H9 (cell line): ENCODE data around the gene LRRC74B. TPM values are rescaled to one million over a fixed set of nuclear protein-coding genes. Genes with fewer than 3 reads are reported as not detected.

ENCODE experiments used
- DNase-seq: peaks from one replicate; pipeline ENCODE4 v3.0.0-alpha.2; 2017
- H2AFZ ChIP-seq: one replicate; pipeline ENCODE4 v1.6.1; 2013; ENCODE audit warnings: mild to moderate bottlenecking, low read length, control low read depth, moderate library complexity
- H2AK5ac ChIP-seq: 2 replicates; pipeline ENCODE4 v1.6.1; 2013; ENCODE audit warnings: low read length, control low read depth, mixed read lengths; ENCODE audit not compliant: insufficient read length
- H2BK120ac ChIP-seq: one replicate; pipeline ENCODE4 v1.6.1; 2013; ENCODE audit warnings: low read depth, mild to moderate bottlenecking, low read length, control low read depth, inconsistent platforms; ENCODE audit not compliant: poor library complexity, severe bottlenecking
- H2BK12ac ChIP-seq: 2 replicates; pipeline ENCODE4 v1.6.1; 2013; ENCODE audit warnings: low read length, control low read depth, mixed read lengths, low read depth; ENCODE audit not compliant: insufficient read length
- H2BK15ac ChIP-seq: 2 replicates; pipeline ENCODE4 v1.6.1; 2013; ENCODE audit warnings: low read depth, low read length, control low read depth
- H2BK20ac ChIP-seq: one replicate; pipeline ENCODE4 v1.6.1; 2013; ENCODE audit warnings: low read depth, mild to moderate bottlenecking, low read length, control low read depth, inconsistent platforms; ENCODE audit not compliant: poor library complexity, severe bottlenecking
- H2BK5ac ChIP-seq: 2 replicates; pipeline ENCODE4 v1.6.1; 2013; ENCODE audit warnings: low read length, control low read depth, mixed read lengths; ENCODE audit not compliant: insufficient read length
- H3K14ac ChIP-seq: 2 replicates; pipeline ENCODE4 v1.6.1; 2013; ENCODE audit warnings: low read length, control low read depth; ENCODE audit not compliant: insufficient read depth
- H3K18ac ChIP-seq: 2 replicates; pipeline ENCODE4 v1.6.1; 2013; ENCODE audit warnings: low read depth, mild to moderate bottlenecking, mixed read lengths, low read length, control low read depth; ENCODE audit not compliant: insufficient read length
- H3K23ac ChIP-seq: 2 replicates; pipeline ENCODE4 v1.6.1; 2013; ENCODE audit warnings: low read length, control low read depth, mixed read lengths, low read depth; ENCODE audit not compliant: insufficient read length
- H3K23me2 ChIP-seq: 2 replicates; pipeline ENCODE4 v1.6.1; 2013; ENCODE audit warnings: low read depth, mild to moderate bottlenecking, mixed read lengths, low read length, control low read depth; ENCODE audit not compliant: insufficient read length, poor library complexity, severe bottlenecking
- H3K27ac ChIP-seq: 2 replicates; pipeline ENCODE4 v1.5.1; 2013; ENCODE audit warnings: low read length, control low read depth, mixed read lengths, low read depth; ENCODE audit not compliant: insufficient read length
- H3K27me3 ChIP-seq: 2 replicates; pipeline ENCODE4 v1.6.1; 2013; ENCODE audit warnings: low read length, control low read depth, inconsistent platforms; ENCODE audit not compliant: insufficient read depth
- H3K4ac ChIP-seq: 2 replicates; pipeline ENCODE4 v1.6.1; 2013; ENCODE audit warnings: low read depth, mild to moderate bottlenecking, control low read depth, inconsistent platforms, low read length, moderate library complexity
- H3K4me1 ChIP-seq: 2 replicates; pipeline ENCODE4 v1.6.1; 2013; ENCODE audit warnings: low read length, control low read depth, inconsistent platforms; ENCODE audit not compliant: insufficient read depth
- H3K4me2 ChIP-seq: 2 replicates; pipeline ENCODE4 v1.6.1; 2013; ENCODE audit warnings: low read length, control low read depth, mixed read lengths; ENCODE audit not compliant: insufficient read length, insufficient read depth
- H3K56ac ChIP-seq: 2 replicates; pipeline ENCODE4 v1.6.1; 2013; ENCODE audit warnings: low read depth, mild to moderate bottlenecking, mixed read lengths, low read length, control low read depth; ENCODE audit not compliant: insufficient read length
- H3K79me1 ChIP-seq: 2 replicates; pipeline ENCODE4 v1.6.1; 2013; ENCODE audit warnings: low read depth, mild to moderate bottlenecking, moderate library complexity, low read length, control low read depth, inconsistent platforms; ENCODE audit not compliant: insufficient read depth, poor library complexity, severe bottlenecking
- H3K79me2 ChIP-seq: 2 replicates; pipeline ENCODE4 v1.6.1; 2013; ENCODE audit warnings: low read length, control low read depth, inconsistent platforms; ENCODE audit not compliant: insufficient read depth
- H3K9ac ChIP-seq: 2 replicates; pipeline ENCODE4 v1.6.1; 2013; ENCODE audit warnings: low read length, control low read depth, mixed read lengths; ENCODE audit not compliant: insufficient read length; ENCODE audit errors: extremely low read depth
- H3K9me3 ChIP-seq: one replicate; pipeline ENCODE4 v1.6.1; 2013; ENCODE audit warnings: low read depth, low read length, inconsistent platforms; ENCODE audit not compliant: control insufficient read depth
- H3T11ph ChIP-seq: one replicate; pipeline ENCODE4 v1.6.1; 2013; ENCODE audit warnings: mild to moderate bottlenecking, low read length, control low read depth, inconsistent platforms
- H4K20me1 ChIP-seq: one replicate; pipeline ENCODE4 v1.6.1; 2013; ENCODE audit not compliant: control insufficient read depth, insufficient read length, insufficient read depth
- H4K5ac ChIP-seq: 2 replicates; pipeline ENCODE4 v1.6.1; 2013; ENCODE audit warnings: low read depth, mild to moderate bottlenecking, mixed read lengths, low read length, control low read depth; ENCODE audit not compliant: insufficient read length
- H4K8ac ChIP-seq: replicated peaks from 2 replicates; pipeline ENCODE4 v1.6.1; 2013; ENCODE audit warnings: low read length, control low read depth, mixed read lengths, low read depth; ENCODE audit not compliant: insufficient read length
- H4K91ac ChIP-seq: 2 replicates; pipeline ENCODE4 v1.6.1; 2013; ENCODE audit warnings: low read depth, mild to moderate bottlenecking, moderate library complexity, mixed read lengths, low read length, control low read depth; ENCODE audit not compliant: insufficient read length
- H3K27ac Mint-ChIP-seq, 3 experiments: 2 replicates in 2 of 3; 3 replicates in 1 of 3; pipeline ENCODE4 v1.8.0; 2020 to 2021; ENCODE audit warnings: mixed read lengths in 3 of 3, mild to moderate bottlenecking in 1 of 3, moderate library complexity in 1 of 3
- H3K27me3 Mint-ChIP-seq: 2 replicates; pipeline ENCODE4 v1.8.0; 2021; ENCODE audit warnings: low read depth, mild to moderate bottlenecking, moderate library complexity, mixed read lengths
- H3K36me3 Mint-ChIP-seq, 3 experiments: 2 replicates in 2 of 3; 3 replicates in 1 of 3; pipeline ENCODE4 v1.8.0; 2020 to 2021; ENCODE audit warnings: low read depth in 3 of 3, mixed read lengths in 3 of 3; ENCODE audit not compliant: insufficient read depth in 1 of 3
- H3K4me1 Mint-ChIP-seq, 2 experiments: 2 replicates each; pipeline ENCODE4 v1.8.0; 2020; ENCODE audit warnings: mixed read lengths in 2 of 2
- H3K4me3 Mint-ChIP-seq, 2 experiments: 2 replicates in 1 of 2; 3 replicates in 1 of 2; pipeline ENCODE4 v1.8.0; 2020 to 2021; ENCODE audit warnings: mild to moderate bottlenecking in 2 of 2, mixed read lengths in 2 of 2, moderate library complexity in 1 of 2
- H3K9me3 Mint-ChIP-seq, 2 experiments: 2 replicates in 1 of 2; 3 replicates in 1 of 2; pipeline ENCODE4 v1.8.0; 2020; ENCODE audit warnings: mild to moderate bottlenecking in 2 of 2, mixed read lengths in 2 of 2, moderate library complexity in 1 of 2
- CTCF ChIP-seq: fragments of 200-600 bp; sonication (generic); conservative IDR thresholded peaks from 3 replicates; pipeline ENCODE4 v1.8.0; 2021; ENCODE audit warnings: antibody characterized with exemption, mild to moderate bottlenecking
- WGBS: extraction: QIAGEN DNeasy Blood & Tissue Kit; methylation state at CpG from one replicate; pipeline ENCODE4 v1.1.7; 2013; ENCODE audit warnings: missing lambda C conversion rate, low lambda C conversion rate, mixed read lengths; ENCODE audit not compliant: insufficient read length; ENCODE audit errors: extremely low coverage; 5-methylcytosine and 5-hydroxymethylcytosine counted together
- total RNA-seq: library from RNA; stranded (reverse); gene quantifications from 2 replicates; pipeline ENCODE4 v1.2.1, GENCODE V29; 2021

LRRC74B gene
- total RNA-seq, 1 experiment from 2014 or later, result not detected

- Histone ChIP-seq H2BK120ac (no peak overlapping the region), H3K4me2 (no peak overlapping the region), H3K27me3 (no peaks in the 10 kb centered on the region), H3K18ac (no peak overlapping the region), H3K79me2 (no peaks in the 10 kb centered on the region), H3K9me3 (no peaks in the 10 kb centered on the region), H3K27ac (no peak overlapping the region), H3K23me2 (no peaks in the 10 kb centered on the region), H4K20me1 (no peaks in the 10 kb centered on the region), H3K56ac (no peak overlapping the region), H3K79me1 (no peaks in the 10 kb centered on the region), H3K23ac (no peak overlapping the region), H3K9ac (no peak overlapping the region), H4K8ac (no peak overlapping the region), H2BK12ac (no peak overlapping the region), H2BK15ac (no peak overlapping the region), H2BK20ac (no peak overlapping the region), H3K4ac (no peak overlapping the region), H4K91ac (no peak overlapping the region), H3K14ac (no peak overlapping the region), H3K4me1 (peaks cover 5% of the 10 kb centered on the region; the same call in 1 of the 2 replicates), H2AK5ac (no peak overlapping the region), H4K5ac (no peak overlapping the region), H2BK5ac (no peak overlapping the region), H3T11ph (no peak overlapping the region), H2AFZ (no peak overlapping the region)
- H3K4me3 Mint-ChIP-seq, result no peak overlapping the region
- H3K27me3 Mint-ChIP-seq, result peaks cover 7% of the 10 kb centered on the region
- no peaks in the 10 kb centered on the region; a peak in 1 of 5 replicates for H3K9me3 Mint-ChIP-seq
- no CpG with 5 or more reads among the region's 11 CpGs for WGBS
- DNase-seq, result no peak
- no peak overlapping the region for H3K27ac Mint-ChIP-seq
- no peaks in the 10 kb centered on the region for H3K36me3 Mint-ChIP-seq
- peaks cover 26 to 38% of the 10 kb centered on the region in 2 experiments for H3K4me1 Mint-ChIP-seq
- no peak for TF ChIP-seq CTCF
These were observed 9.2 kb downstream of the LRRC74B start for GRCh38 chr22:21054714-21055563.
